ENCODE data around the gene OR52L1. TPM values are rescaled to one million over a fixed set of nuclear protein-coding genes. Genes with fewer than 3 reads are reported as not detected.

The OR52L1 gene
- total RNA-seq, 5 donors from 2014 or later (not counting 1 experiment from before 2014, with no cell fraction given), result 0.32 TPM; not detected in 4

GRCh38 chr11:6012035-6012668 is 25.4 kb upstream of the OR52L1 start:
- H3K27ac ChIP-seq (ENCODE audit: low read length), result no peak overlapping the region
- H3K27ac Mint-ChIP-seq, result no peak overlapping the region
- 72% methylated on average over 3 of the region's 4 CpGs for WGBS (ENCODE audit: insufficient coverage)
- DNase-seq (no peak), ATAC-seq (replicated peaks in 1 of 4) (no peak)
- H3K27me3 Mint-ChIP-seq, result peaks cover 11 to 14% of the 10 kb centered on the region in 2 donors
- no peaks in the 10 kb centered on the region for H3K4me1 ChIP-seq (ENCODE audit: control insufficient read depth in 1 of 2, extremely low read depth in 1 of 2, insufficient read depth in 2 of 2, low read length in 2 of 2)
- ChIA-PET POLR2A (no interaction called here), CTCF (interaction anchor here in 1 of 2 donors (0.5 kb wide), 1 partner anchor 310 kb away, joined by 3 read pairs; no protein-coding TSS in a partner anchor)
- no peaks in the 10 kb centered on the region for H3K36me3 ChIP-seq (ENCODE audit: control insufficient read depth in 2 of 2, extremely low read depth in 1 of 2, insufficient read depth in 1 of 2, low read length in 1 of 2)
- peaks cover 11 to 14% (median 11%) of the 10 kb centered on the region in 3 donors for H3K9me3 Mint-ChIP-seq
- H3K4me3 ChIP-seq (ENCODE audit: control insufficient read depth in 1 of 2, extremely low read depth in 1 of 2, low read length in 1 of 2), result no peak overlapping the region
- no peaks in the 10 kb centered on the region for H3K4me1 Mint-ChIP-seq
- H3K36me3 Mint-ChIP-seq, result no peaks in the 10 kb centered on the region
- no peaks in the 10 kb centered on the region for H3K9me3 ChIP-seq
- no peak overlapping the region for H3K4me3 Mint-ChIP-seq
- H3K27me3 ChIP-seq (replicated peaks in 1 of 2; ENCODE audit: control insufficient read depth in 2 of 2, extremely low read depth in 1 of 2, insufficient read depth in 2 of 2, low read length in 1 of 2), result peaks cover 0 to 16% of the 10 kb centered on the region in 2 experiments

GRCh38 chr11:6006846-6007245 is 20.1 kb upstream of the OR52L1 start, which contains the start of gene OR56A4:
OR56A4 (minus strand) TSS chr11:6006946; CDS start chr11:6002992, 3,954 bp downstream.
- peaks cover 25 to 27% of the 10 kb centered on the region in 2 donors for H3K27me3 Mint-ChIP-seq
- POLR2A ChIA-PET, result no interaction called here
- ATAC-seq (replicated peaks in 1 of 4), result no peak

GRCh38 chr11:6006395-6006794 is 19.6 kb upstream of the OR52L1 start:
- no peaks in the 10 kb centered on the region for H3K36me3 Mint-ChIP-seq
- Histone ChIP-seq H3K27me3 (replicated peaks in 1 of 2; ENCODE audit: control insufficient read depth in 2 of 2, extremely low read depth in 1 of 2, insufficient read depth in 2 of 2, low read length in 1 of 2) (no peaks in the 10 kb centered on the region), H3K27ac (ENCODE audit: low read length) (no peak overlapping the region), H3K36me3 (ENCODE audit: control insufficient read depth in 2 of 2, extremely low read depth in 1 of 2, insufficient read depth in 1 of 2, low read length in 1 of 2) (no peaks in the 10 kb centered on the region), H3K4me3 (ENCODE audit: control insufficient read depth in 1 of 2, extremely low read depth in 1 of 2, low read length in 1 of 2) (no peak overlapping the region), H3K4me1 (ENCODE audit: control insufficient read depth in 1 of 2, extremely low read depth in 1 of 2, insufficient read depth in 2 of 2, low read length in 2 of 2) (no peaks in the 10 kb centered on the region), H3K9me3 (no peaks in the 10 kb centered on the region)
- no peak overlapping the region for H3K4me3 Mint-ChIP-seq
- POLR2A ChIA-PET, result no interaction called here
- ATAC-seq (replicated peaks in 1 of 4) (no peak), DNase-seq (no peak)
- H3K27me3 Mint-ChIP-seq, result peaks cover 22 to 26% of the 10 kb centered on the region in 2 donors
- H3K9me3 Mint-ChIP-seq, result no peaks in the 10 kb centered on the region
- H3K27ac Mint-ChIP-seq, result no peak overlapping the region
- H3K4me1 Mint-ChIP-seq, result no peaks in the 10 kb centered on the region
- CTCF ChIA-PET, result no interaction called here

More at GRCh38 chr11:6006846-6007245, 20.1 kb upstream of the OR52L1 start, which contains the start of gene OR56A4:
- no peak for DNase-seq
- Histone ChIP-seq H3K4me1 (ENCODE audit: control insufficient read depth in 1 of 2, extremely low read depth in 1 of 2, insufficient read depth in 2 of 2, low read length in 2 of 2) (no peaks in the 10 kb centered on the region), H3K27me3 (replicated peaks in 1 of 2; ENCODE audit: control insufficient read depth in 2 of 2, extremely low read depth in 1 of 2, insufficient read depth in 2 of 2, low read length in 1 of 2) (no peaks in the 10 kb centered on the region), H3K36me3 (ENCODE audit: control insufficient read depth in 2 of 2, extremely low read depth in 1 of 2, insufficient read depth in 1 of 2, low read length in 1 of 2) (no peaks in the 10 kb centered on the region), H3K4me3 (ENCODE audit: control insufficient read depth in 1 of 2, extremely low read depth in 1 of 2, low read length in 1 of 2) (no peak within 1 kb of the TSS), H3K9me3 (no peaks in the 10 kb centered on the region), H3K27ac (ENCODE audit: low read length) (no peak within 1 kb of the TSS)
- no peak within 1 kb of the TSS for H3K27ac Mint-ChIP-seq
- H3K4me1 Mint-ChIP-seq, result no peaks in the 10 kb centered on the region
- H3K4me3 Mint-ChIP-seq, result no peak within 1 kb of the TSS
- CTCF ChIA-PET, result no interaction called here
- H3K36me3 Mint-ChIP-seq, result no peaks in the 10 kb centered on the region
- H3K9me3 Mint-ChIP-seq, result no peaks in the 10 kb centered on the region

- Mint-ChIP-seq H3K27ac (no peak overlapping the region), H3K9me3 (no peaks in the 10 kb centered on the region)
- CTCF ChIA-PET, result no interaction called here
These were observed 15.5 kb upstream of the OR52L1 start for GRCh38 chr11:6002202-6002699.

GRCh38 chr11:5994791-5995190 is 8.0 kb upstream of the OR52L1 start:
- no peak for ATAC-seq (replicated peaks in 1 of 4)
- no peaks in the 10 kb centered on the region for H3K36me3 ChIP-seq (ENCODE audit: control insufficient read depth in 2 of 2, extremely low read depth in 1 of 2, insufficient read depth in 1 of 2, low read length in 1 of 2)
- CTCF ChIA-PET, result no interaction called here
- Mint-ChIP-seq H3K27me3 (peaks cover 8 to 20% of the 10 kb centered on the region in 2 donors), H3K27ac (no peak overlapping the region), H3K4me1 (no peaks in the 10 kb centered on the region), H3K9me3 (no peaks in the 10 kb centered on the region), H3K36me3 (no peaks in the 10 kb centered on the region), H3K4me3 (no peak overlapping the region)
- POLR2A ChIA-PET, result no interaction called here
- no peaks in the 10 kb centered on the region for H3K4me1 ChIP-seq (ENCODE audit: control insufficient read depth in 1 of 2, extremely low read depth in 1 of 2, insufficient read depth in 2 of 2, low read length in 2 of 2)
- WGBS (ENCODE audit: insufficient coverage), result 86% methylated on average over 8 of the region's 14 CpGs
- no peaks in the 10 kb centered on the region for H3K27me3 ChIP-seq (replicated peaks in 1 of 2; ENCODE audit: control insufficient read depth in 2 of 2, extremely low read depth in 1 of 2, insufficient read depth in 2 of 2, low read length in 1 of 2)
- no peak for DNase-seq
- no peak overlapping the region for H3K27ac ChIP-seq (ENCODE audit: low read length)
- no peaks in the 10 kb centered on the region for H3K9me3 ChIP-seq
- H3K4me3 ChIP-seq (ENCODE audit: control insufficient read depth in 1 of 2, extremely low read depth in 1 of 2, low read length in 1 of 2), result no peak overlapping the region

More at GRCh38 chr11:6002202-6002699, 15.5 kb upstream of the OR52L1 start:
- H3K27me3 ChIP-seq (replicated peaks in 1 of 2; ENCODE audit: control insufficient read depth in 2 of 2, extremely low read depth in 1 of 2, insufficient read depth in 2 of 2, low read length in 1 of 2), result no peaks in the 10 kb centered on the region
- 43% methylated on average over 5 of the region's 7 CpGs for WGBS (ENCODE audit: insufficient coverage)
- H3K27ac ChIP-seq (ENCODE audit: low read length), result no peak overlapping the region
- H3K9me3 ChIP-seq, result no peaks in the 10 kb centered on the region
- no peaks in the 10 kb centered on the region for H3K4me1 ChIP-seq (ENCODE audit: control insufficient read depth in 1 of 2, extremely low read depth in 1 of 2, insufficient read depth in 2 of 2, low read length in 2 of 2)
- H3K36me3 ChIP-seq (ENCODE audit: control insufficient read depth in 2 of 2, extremely low read depth in 1 of 2, insufficient read depth in 1 of 2, low read length in 1 of 2), result no peaks in the 10 kb centered on the region
- ATAC-seq (replicated peaks in 1 of 4) (no peak), DNase-seq (no peak)
- Mint-ChIP-seq H3K4me3 (no peak overlapping the region), H3K27me3 (peaks cover 27 to 30% of the 10 kb centered on the region in 2 donors), H3K36me3 (no peaks in the 10 kb centered on the region), H3K4me1 (no peaks in the 10 kb centered on the region)
- H3K4me3 ChIP-seq (ENCODE audit: control insufficient read depth in 1 of 2, extremely low read depth in 1 of 2, low read length in 1 of 2), result no peak overlapping the region
- POLR2A ChIA-PET, result no interaction called here

GRCh38 chr11:5992604-5993251 is 5.9 kb upstream of the OR52L1 start:
- H3K27ac Mint-ChIP-seq, result no peak overlapping the region
- WGBS (ENCODE audit: insufficient coverage), result 50% methylated on average over 1 of the region's 3 CpGs
- CTCF ChIA-PET, result interaction anchor here in 1 of 2 donors (0.6 to 1.0 kb wide), 2 partner anchors 358 to 368 kb away, joined by 3 read pairs; no protein-coding TSS in a partner anchor
- H3K36me3 Mint-ChIP-seq, result no peaks in the 10 kb centered on the region
- Histone ChIP-seq H3K4me3 (ENCODE audit: control insufficient read depth in 1 of 2, extremely low read depth in 1 of 2, low read length in 1 of 2) (no peak overlapping the region), H3K4me1 (ENCODE audit: control insufficient read depth in 1 of 2, extremely low read depth in 1 of 2, insufficient read depth in 2 of 2, low read length in 2 of 2) (no peaks in the 10 kb centered on the region), H3K9me3 (no peaks in the 10 kb centered on the region), H3K27me3 (replicated peaks in 1 of 2; ENCODE audit: control insufficient read depth in 2 of 2, extremely low read depth in 1 of 2, insufficient read depth in 2 of 2, low read length in 1 of 2) (no peaks in the 10 kb centered on the region), H3K36me3 (ENCODE audit: control insufficient read depth in 2 of 2, extremely low read depth in 1 of 2, insufficient read depth in 1 of 2, low read length in 1 of 2) (no peaks in the 10 kb centered on the region), H3K27ac (ENCODE audit: low read length) (no peak overlapping the region)
- H3K9me3 Mint-ChIP-seq, result peaks cover 0 to 1% (median 0%) of the 10 kb centered on the region in 3 donors
- H3K4me1 Mint-ChIP-seq, result no peaks in the 10 kb centered on the region
- H3K4me3 Mint-ChIP-seq, result no peak overlapping the region
- DNase-seq, result peak in 1 of 35 experiments; percentile 2
- peaks cover 7 to 23% of the 10 kb centered on the region in 2 donors for H3K27me3 Mint-ChIP-seq
- ATAC-seq (replicated peaks in 1 of 4), result no peak
- POLR2A ChIA-PET, result no interaction called here
